ENCODE results near the gene BACH2. TPM values are rescaled to one million over a fixed set of nuclear protein-coding genes. Genes with fewer than 3 reads are reported as not detected.
"Not testable (repeated sequence)": the region's sequence is repeated elsewhere in the genome, so short reads cannot be mapped to it uniquely, and the experiment has no call there.

BACH2 gene
- total and polyA plus RNA-seq, 2 experiments from 2014 or later: under 0.01 TPM; not detected in 1

DNA sequence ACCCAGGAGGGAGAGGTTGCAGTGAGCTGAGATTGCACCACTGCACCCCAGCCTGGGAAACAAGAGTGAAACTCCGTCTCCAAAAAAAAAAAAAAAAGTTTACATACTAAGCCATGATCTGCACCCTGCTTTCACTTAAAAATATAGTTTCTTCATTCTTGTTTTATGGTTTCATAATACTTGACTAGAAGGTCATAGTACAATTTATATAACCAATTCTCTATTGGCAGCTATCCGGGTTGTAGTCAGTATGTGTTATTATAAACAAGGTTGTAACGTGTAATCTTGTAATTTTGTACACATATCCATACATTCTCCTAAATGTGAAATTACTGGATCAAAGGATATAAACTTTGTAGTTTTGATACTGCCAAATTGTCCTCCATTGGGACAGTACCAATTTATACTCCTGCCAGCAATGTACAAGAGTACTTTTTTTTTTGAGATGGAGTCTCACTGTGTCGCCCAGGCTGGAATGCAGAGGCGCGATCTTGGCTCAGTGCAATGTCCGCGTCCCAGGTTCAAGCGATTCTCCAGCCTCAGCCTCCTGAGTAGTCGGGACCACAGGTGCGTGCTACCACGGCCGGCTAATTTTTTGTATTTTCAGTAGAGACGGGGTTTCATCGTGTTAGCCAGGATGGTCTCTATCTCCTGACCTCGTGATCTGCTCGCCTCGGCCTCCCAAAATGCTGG is 257.5 kb downstream of the BACH2 start:
- H2AFZ ChIP-seq: no peak overlapping the region
- no peaks in the 10 kb centered on the region for H3K9me3 ChIP-seq (ENCODE audit: low read depth)
- H3K36me3 ChIP-seq (ENCODE audit: low read depth): no peaks in the 10 kb centered on the region
- no peak for DNase-seq
- H3K4me2 ChIP-seq (ENCODE audit: unreplicated experiment): peak overlapping the region; percentile 69
- no peak overlapping the region for H3K9ac ChIP-seq
- in situ Hi-C loops (cut with MboI): no loop called here
- peaks cover 33% of the 10 kb centered on the region for H3K4me1 ChIP-seq (ENCODE audit: insufficient read depth)
- no peaks in the 10 kb centered on the region for H3K27me3 ChIP-seq (replicated peaks; ENCODE audit: insufficient read depth)
- no peak overlapping the region for H3K27ac ChIP-seq
- no peaks in the 10 kb centered on the region; the same call in 1 of the 2 replicates for H3K9me2 ChIP-seq (ENCODE audit: insufficient read depth)
- H4K20me1 ChIP-seq (ENCODE audit: insufficient read depth): no peaks in the 10 kb centered on the region
- H3K79me2 ChIP-seq (ENCODE audit: insufficient read depth): no peaks in the 10 kb centered on the region
- H3F3A ChIP-seq (ENCODE audit: insufficient read depth): 0 out of 2 replicates have a peak, but pooled peaks cover 15% of the 10 kb centered on the region
- 95% methylated on average over 18 of the region's 18 CpGs for WGBS, 2 experiments (ENCODE audit: low coverage in 1 of 2, low lambda C conversion rate in 2 of 2, missing lambda C conversion rate in 2 of 2)
- no peak overlapping the region for H3K4me3 ChIP-seq
- no peak for TF ChIP-seq EZH2 (IDR thresholded peaks at IDR 0.05; ENCODE audit: insufficient read depth, poor library complexity, severe bottlenecking)

DNA sequence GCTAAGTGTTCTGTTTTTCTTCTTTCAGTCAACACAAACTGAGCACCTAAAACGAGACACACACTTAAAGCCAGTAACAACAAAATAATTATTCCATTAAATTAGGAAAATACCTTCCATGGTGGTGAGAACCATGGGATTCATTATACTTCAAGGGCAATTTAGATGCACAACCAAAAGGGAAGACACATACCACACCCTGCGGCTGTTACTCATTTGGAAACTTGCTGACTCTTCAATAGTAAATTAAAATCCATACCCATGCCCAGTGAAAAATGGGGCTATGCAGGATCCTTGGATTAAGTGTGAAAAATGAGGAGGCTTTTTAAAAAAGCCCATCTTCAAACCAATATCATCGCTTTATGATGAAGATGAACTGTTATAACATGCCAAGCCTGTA is 259.7 kb downstream of the BACH2 start:
- Histone ChIP-seq H3K4me3 (no peak overlapping the region), H4K20me1 (ENCODE audit: insufficient read depth) (no peaks in the 10 kb centered on the region), H3K4me1 (ENCODE audit: insufficient read depth) (peaks cover 31% of the 10 kb centered on the region), H3K27me3 (replicated peaks; ENCODE audit: insufficient read depth) (no peaks in the 10 kb centered on the region), H3K4me2 (ENCODE audit: unreplicated experiment) (no peak overlapping the region), H3K9me3 (ENCODE audit: low read depth) (no peaks in the 10 kb centered on the region), H3K36me3 (ENCODE audit: low read depth) (no peaks in the 10 kb centered on the region), H3K9me2 (ENCODE audit: insufficient read depth) (no peaks in the 10 kb centered on the region; the same call in 1 of the 2 replicates), H2AFZ (no peak overlapping the region), H3K79me2 (ENCODE audit: insufficient read depth) (no peaks in the 10 kb centered on the region), H3K27ac (no peak overlapping the region), H3K9ac (no peak overlapping the region), H3F3A (ENCODE audit: insufficient read depth) (0 out of 2 replicates have a peak, but pooled peaks cover 15% of the 10 kb centered on the region)
- 77 to 79% methylated on average over 3 of the region's 3 CpGs for WGBS, 2 experiments (ENCODE audit: low coverage in 1 of 2, low lambda C conversion rate in 2 of 2, missing lambda C conversion rate in 2 of 2)
- TF ChIP-seq EZH2phosphoT487 (IDR thresholded peaks at IDR 0.05; ENCODE audit: insufficient read depth, low read depth) (no peak), EZH2 (IDR thresholded peaks at IDR 0.05; ENCODE audit: insufficient read depth, poor library complexity, severe bottlenecking) (no peak)
- in situ Hi-C loops (cut with MboI): no loop called here
- no peak for DNase-seq

DNA sequence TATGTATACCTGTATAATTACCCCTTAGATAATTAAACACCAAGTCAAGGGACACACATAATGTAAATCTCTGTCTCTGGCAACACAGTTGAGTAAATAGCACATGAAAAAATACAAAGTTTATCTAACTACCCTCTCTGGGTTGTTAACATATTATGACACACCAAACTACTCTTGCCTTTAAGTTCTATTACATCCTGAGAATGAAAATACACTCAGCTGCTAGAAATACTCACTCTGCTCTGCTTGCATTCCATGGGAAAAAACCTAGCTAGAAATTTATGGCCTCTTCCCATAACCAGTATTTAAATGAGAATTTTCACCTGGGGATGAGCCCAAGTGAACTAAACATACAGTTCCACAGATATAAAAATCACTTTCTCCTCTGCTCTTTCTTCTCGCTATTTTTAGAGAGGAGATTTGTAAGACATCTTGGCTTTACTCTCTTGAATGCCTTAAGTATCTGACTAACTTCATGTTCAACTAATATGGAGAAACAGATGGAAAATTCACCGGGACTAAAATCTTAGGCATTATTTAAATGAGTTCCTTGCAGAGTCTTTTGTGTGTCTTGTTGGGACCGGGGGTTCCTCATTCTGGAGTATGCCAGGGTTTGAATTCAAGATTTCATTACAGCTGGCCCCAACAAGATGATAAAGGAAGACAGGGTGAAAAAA is 261.5 kb downstream of the BACH2 start:
- Histone ChIP-seq H3K4me1 (ENCODE audit: insufficient read depth) (peaks cover 23% of the 10 kb centered on the region), H3K9me3 (ENCODE audit: low read depth) (no peaks in the 10 kb centered on the region), H3K9ac (no peak overlapping the region), H3K4me2 (ENCODE audit: unreplicated experiment) (peak overlapping the region; percentile 17), H3K27me3 (replicated peaks; ENCODE audit: insufficient read depth) (no peaks in the 10 kb centered on the region), H3F3A (ENCODE audit: insufficient read depth) (0 out of 2 replicates have a peak, but pooled peaks cover 12% of the 10 kb centered on the region), H3K27ac (peak overlapping the region; percentile 24; the same call in 1 of the 2 replicates), H4K20me1 (ENCODE audit: insufficient read depth) (no peaks in the 10 kb centered on the region), H3K79me2 (ENCODE audit: insufficient read depth) (no peaks in the 10 kb centered on the region), H3K4me3 (no peak overlapping the region), H2AFZ (peak overlapping the region; percentile 48), H3K9me2 (ENCODE audit: insufficient read depth) (no peaks in the 10 kb centered on the region), H3K36me3 (ENCODE audit: low read depth) (no peaks in the 10 kb centered on the region)
- DNase-seq: peak; percentile 38
- 18 to 19% methylated on average over 3 of the region's 3 CpGs for WGBS, 2 experiments (ENCODE audit: low coverage in 1 of 2, low lambda C conversion rate in 2 of 2, missing lambda C conversion rate in 2 of 2)
- no peak for TF ChIP-seq EZH2 (IDR thresholded peaks at IDR 0.05; ENCODE audit: insufficient read depth, poor library complexity, severe bottlenecking)
- in situ Hi-C loops (cut with MboI): no loop called here

DNA sequence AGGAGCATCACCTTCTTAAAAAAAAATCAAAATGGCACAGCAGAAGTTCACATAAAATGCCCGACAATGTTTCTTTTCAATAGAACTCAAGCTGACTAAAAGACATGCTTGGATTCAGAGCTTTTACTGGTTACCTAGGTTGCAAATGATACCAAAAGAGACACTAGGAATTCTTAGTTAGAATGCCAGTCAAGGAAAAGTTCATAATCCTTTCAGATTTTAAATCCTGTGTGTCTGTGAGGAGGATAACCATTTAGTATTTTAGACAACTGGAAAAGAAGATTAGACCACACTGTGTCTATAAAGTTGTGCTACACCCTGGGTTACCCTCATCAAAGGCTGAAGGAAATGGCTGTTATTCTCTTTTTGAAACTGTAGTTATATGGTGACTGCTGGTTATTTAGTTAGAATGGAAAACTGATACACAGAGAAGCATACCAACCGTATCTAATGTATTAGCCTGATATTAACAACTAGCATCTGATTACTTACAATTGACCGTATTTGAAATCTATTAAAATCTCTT is 262.8 kb downstream of the BACH2 start:
- H3K4me2 ChIP-seq (ENCODE audit: unreplicated experiment): no peak overlapping the region
- H3K9ac ChIP-seq: no peak overlapping the region
- 96 to 97% methylated on average over 3 of the region's 3 CpGs for WGBS, 2 experiments (ENCODE audit: low coverage in 1 of 2, low lambda C conversion rate in 2 of 2, missing lambda C conversion rate in 2 of 2)
- 0 out of 2 replicates have a peak, but pooled peaks cover 5% of the 10 kb centered on the region for H3F3A ChIP-seq (ENCODE audit: insufficient read depth)
- no peaks in the 10 kb centered on the region for H3K9me2 ChIP-seq (ENCODE audit: insufficient read depth)
- H2AFZ ChIP-seq: no peak overlapping the region
- in situ Hi-C loops (cut with MboI): no loop called here
- H3K9me3 ChIP-seq (ENCODE audit: low read depth): no peaks in the 10 kb centered on the region
- DNase-seq: no peak
- H3K4me1 ChIP-seq (ENCODE audit: insufficient read depth): peaks cover 10% of the 10 kb centered on the region; the same call in 1 of the 2 replicates
- H3K4me3 ChIP-seq: no peak overlapping the region
- H3K27me3 ChIP-seq (replicated peaks; ENCODE audit: insufficient read depth): no peaks in the 10 kb centered on the region
- H3K27ac ChIP-seq: no peak overlapping the region
- no peaks in the 10 kb centered on the region for H3K36me3 ChIP-seq (ENCODE audit: low read depth)
- H3K79me2 ChIP-seq (ENCODE audit: insufficient read depth): no peaks in the 10 kb centered on the region
- no peak for TF ChIP-seq EZH2 (IDR thresholded peaks at IDR 0.05; ENCODE audit: insufficient read depth, poor library complexity, severe bottlenecking)
- no peak for TF ChIP-seq EZH2phosphoT487 (IDR thresholded peaks at IDR 0.05; ENCODE audit: insufficient read depth, low read depth)
- no peaks in the 10 kb centered on the region for H4K20me1 ChIP-seq (ENCODE audit: insufficient read depth)

DNA sequence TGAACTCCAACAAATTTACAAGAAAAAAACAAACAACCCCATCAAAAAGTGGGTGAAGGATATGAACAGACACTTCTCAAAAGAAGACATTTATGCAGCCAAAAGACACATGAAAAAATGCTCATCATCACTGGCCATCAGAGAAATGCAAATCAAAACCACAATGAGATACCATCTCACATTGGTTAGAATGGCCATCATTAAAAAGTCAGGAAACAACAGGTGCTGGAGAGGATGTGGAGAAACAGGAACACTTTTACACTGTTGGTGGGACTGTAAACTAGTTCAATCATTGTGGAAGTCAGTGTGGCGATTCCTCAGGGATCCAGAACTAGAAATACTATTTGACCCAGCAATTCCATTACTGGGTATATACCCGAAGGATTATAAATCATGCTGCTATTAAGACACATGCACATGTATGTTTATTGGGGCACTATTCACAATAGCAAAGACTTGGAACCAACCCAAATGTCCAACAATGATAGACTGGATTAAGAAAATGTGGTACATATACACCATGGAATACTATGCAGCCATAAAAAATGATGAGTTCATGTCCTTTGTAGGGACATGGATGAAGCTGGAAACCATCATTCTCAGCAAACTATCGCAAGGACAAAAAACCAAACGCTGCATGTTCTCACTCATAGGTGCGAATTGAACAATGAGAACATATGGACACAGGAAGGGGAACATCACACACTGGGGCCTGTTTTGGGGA is 264.0 kb downstream of the BACH2 start:
- H3K9me3 ChIP-seq (ENCODE audit: low read depth); DNase-seq; H3K4me2 ChIP-seq (ENCODE audit: unreplicated experiment); H4K20me1 ChIP-seq (ENCODE audit: insufficient read depth); in situ Hi-C loops (cut with MboI); H3K9ac ChIP-seq; H3K27me3 ChIP-seq (replicated peaks; ENCODE audit: insufficient read depth); H3K27ac ChIP-seq; H3K79me2 ChIP-seq (ENCODE audit: insufficient read depth); H3K36me3 ChIP-seq (ENCODE audit: low read depth); H3K9me2 ChIP-seq (ENCODE audit: insufficient read depth); H2AFZ ChIP-seq; H3K4me3 ChIP-seq; H3K4me1 ChIP-seq (ENCODE audit: insufficient read depth); H3F3A ChIP-seq (ENCODE audit: insufficient read depth): not testable (repeated sequence)
- 82 to 90% methylated on average over 5 of the region's 5 CpGs for WGBS, 2 experiments (ENCODE audit: low coverage in 1 of 2, low lambda C conversion rate in 2 of 2, missing lambda C conversion rate in 2 of 2)

Measured in GM23248 (cell line).